B cell (primary cell): ENCODE results near the gene MOB1A.

Experiments used
- EZH2 ChIP-seq: IDR thresholded peaks from 2 replicates; pipeline ENCODE4 v1.6.1; 2012; ENCODE audit warnings: borderline replicate concordance, low read depth, mild to moderate bottlenecking, moderate library complexity, low read length; ENCODE audit not compliant: insufficient read depth, poor library complexity, severe bottlenecking
- TF ChIP-seq, protein P1 (sequence below): fragments of 200-600 bp; IDR thresholded peaks from one replicate; pipeline ENCODE4 v1.8.0; 2022; ENCODE audit warnings: antibody characterized with exemption, mild to moderate bottlenecking

- TF ChIP-seq, protein P1, sequence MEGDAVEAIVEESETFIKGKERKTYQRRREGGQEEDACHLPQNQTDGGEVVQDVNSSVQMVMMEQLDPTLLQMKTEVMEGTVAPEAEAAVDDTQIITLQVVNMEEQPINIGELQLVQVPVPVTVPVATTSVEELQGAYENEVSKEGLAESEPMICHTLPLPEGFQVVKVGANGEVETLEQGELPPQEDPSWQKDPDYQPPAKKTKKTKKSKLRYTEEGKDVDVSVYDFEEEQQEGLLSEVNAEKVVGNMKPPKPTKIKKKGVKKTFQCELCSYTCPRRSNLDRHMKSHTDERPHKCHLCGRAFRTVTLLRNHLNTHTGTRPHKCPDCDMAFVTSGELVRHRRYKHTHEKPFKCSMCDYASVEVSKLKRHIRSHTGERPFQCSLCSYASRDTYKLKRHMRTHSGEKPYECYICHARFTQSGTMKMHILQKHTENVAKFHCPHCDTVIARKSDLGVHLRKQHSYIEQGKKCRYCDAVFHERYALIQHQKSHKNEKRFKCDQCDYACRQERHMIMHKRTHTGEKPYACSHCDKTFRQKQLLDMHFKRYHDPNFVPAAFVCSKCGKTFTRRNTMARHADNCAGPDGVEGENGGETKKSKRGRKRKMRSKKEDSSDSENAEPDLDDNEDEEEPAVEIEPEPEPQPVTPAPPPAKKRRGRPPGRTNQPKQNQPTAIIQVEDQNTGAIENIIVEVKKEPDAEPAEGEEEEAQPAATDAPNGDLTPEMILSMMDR: no peak
- no peak for TF ChIP-seq EZH2
These were observed 9.4 kb upstream of the MOB1A start for GRCh38 chr2:74188018-74188601.
